Mucosa of descending colon (tissue), 3 donors: Measurements from ENCODE around the gene TRDN. TPM values are rescaled to one million over a fixed set of nuclear protein-coding genes. Genes with fewer than 3 reads are reported as not detected.
"Not testable (repeated sequence)": the region's sequence is repeated elsewhere in the genome, so short reads cannot be mapped to it uniquely, and the experiment has no call there.

Experiments used
- ATAC-seq: fragments of 200-7000 bp; cut with Tn5 transposase; one replicate; pipeline ENCODE4 v1.9.1; 2020; ENCODE audit warnings: mild to moderate bottlenecking, moderate library complexity
- DNase-seq, 3 donors: peaks; one replicate each; pipeline ENCODE4 v3.0.0-alpha.2; 2020
- H3K36me3 ChIP-seq: fragments of 200-600 bp; one replicate; pipeline ENCODE4 v1.8.0; 2021; ENCODE audit warnings: low read depth, mild to moderate bottlenecking
- H3K4me1 ChIP-seq: fragments of 200-600 bp; one replicate; pipeline ENCODE4 v1.8.0; 2021; ENCODE audit warnings: low read depth, mild to moderate bottlenecking
- H3K4me3 ChIP-seq: fragments of 200-600 bp; one replicate; pipeline ENCODE4 v1.8.0; 2021; ENCODE audit warnings: mild to moderate bottlenecking
- H3K9me3 ChIP-seq: fragments of 200-600 bp; one replicate; pipeline ENCODE4 v1.8.0; 2021; ENCODE audit warnings: mild to moderate bottlenecking
- intact Hi-C, 2 donors: fragments of 100-400 bp; cut with DNase I in 1 of 2; cut with micrococcal nuclease in 1 of 2; formaldehyde crosslinking; loops; one replicate each; pipeline versions ENCODE4 v1.11.0 to v1.11.1; 2022; cut with DNase I, micrococcal nuclease
- total RNA-seq, 3 donors: library from RNA; stranded (reverse); fragmentation: NEBNext Ultra II Directional in 2 of 3; extraction: Animal tissue kit (Norgen Biotek cat#: 25700) in 2 of 3; gene quantifications; one replicate each; pipeline versions ENCODE4 v1.2.1 to v1.2.4, GENCODE V29; 2021 to 2023
- TF ChIP-seq, protein P1 (sequence below): fragments of 200-600 bp; IDR thresholded peaks from one replicate; pipeline ENCODE4 v1.8.0; 2022; ENCODE audit warnings: antibody characterized with exemption, mild to moderate bottlenecking
- donor health status: DM: no; HTN: no; CAD: no; lungs with moderate emphysema.
- donor health status: DM: no; HTN: no; CAD: no.
- donor health status: DM: no; HTN: yes; CAD: no.

The TRDN gene
- total RNA-seq, 3 donors from 2014 or later: 0.12 to 0.51 TPM; not detected in 1

DNA sequence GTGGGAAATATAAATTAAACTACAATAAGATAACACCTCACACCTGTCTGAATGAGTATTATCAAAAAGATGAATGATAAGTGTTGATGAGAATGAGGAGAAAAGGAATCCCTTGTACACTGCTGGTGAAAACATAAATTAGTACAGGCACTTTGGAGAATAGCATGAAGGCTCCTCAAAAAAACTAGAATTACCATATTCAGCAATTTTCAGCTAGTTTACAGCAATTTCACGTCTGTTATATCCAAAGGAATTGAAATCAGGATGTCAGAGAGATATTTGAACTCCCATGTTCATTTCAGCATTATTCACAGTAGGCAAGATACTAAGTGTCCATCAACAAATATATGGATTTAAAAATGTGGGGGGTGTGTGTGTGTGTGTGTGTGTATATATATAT lies 348.1 kb downstream of the TRDN start:
- TF ChIP-seq, protein P1, sequence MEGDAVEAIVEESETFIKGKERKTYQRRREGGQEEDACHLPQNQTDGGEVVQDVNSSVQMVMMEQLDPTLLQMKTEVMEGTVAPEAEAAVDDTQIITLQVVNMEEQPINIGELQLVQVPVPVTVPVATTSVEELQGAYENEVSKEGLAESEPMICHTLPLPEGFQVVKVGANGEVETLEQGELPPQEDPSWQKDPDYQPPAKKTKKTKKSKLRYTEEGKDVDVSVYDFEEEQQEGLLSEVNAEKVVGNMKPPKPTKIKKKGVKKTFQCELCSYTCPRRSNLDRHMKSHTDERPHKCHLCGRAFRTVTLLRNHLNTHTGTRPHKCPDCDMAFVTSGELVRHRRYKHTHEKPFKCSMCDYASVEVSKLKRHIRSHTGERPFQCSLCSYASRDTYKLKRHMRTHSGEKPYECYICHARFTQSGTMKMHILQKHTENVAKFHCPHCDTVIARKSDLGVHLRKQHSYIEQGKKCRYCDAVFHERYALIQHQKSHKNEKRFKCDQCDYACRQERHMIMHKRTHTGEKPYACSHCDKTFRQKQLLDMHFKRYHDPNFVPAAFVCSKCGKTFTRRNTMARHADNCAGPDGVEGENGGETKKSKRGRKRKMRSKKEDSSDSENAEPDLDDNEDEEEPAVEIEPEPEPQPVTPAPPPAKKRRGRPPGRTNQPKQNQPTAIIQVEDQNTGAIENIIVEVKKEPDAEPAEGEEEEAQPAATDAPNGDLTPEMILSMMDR: no peak
- Histone ChIP-seq H3K9me3 (no peaks in the 10 kb centered on the region), H3K36me3 (no peaks in the 10 kb centered on the region), H3K4me1 (no peaks in the 10 kb centered on the region), H3K4me3 (no peak overlapping the region)
- intact Hi-C loops: no loop called here
- DNase-seq: no peak
- no peak for ATAC-seq

DNA sequence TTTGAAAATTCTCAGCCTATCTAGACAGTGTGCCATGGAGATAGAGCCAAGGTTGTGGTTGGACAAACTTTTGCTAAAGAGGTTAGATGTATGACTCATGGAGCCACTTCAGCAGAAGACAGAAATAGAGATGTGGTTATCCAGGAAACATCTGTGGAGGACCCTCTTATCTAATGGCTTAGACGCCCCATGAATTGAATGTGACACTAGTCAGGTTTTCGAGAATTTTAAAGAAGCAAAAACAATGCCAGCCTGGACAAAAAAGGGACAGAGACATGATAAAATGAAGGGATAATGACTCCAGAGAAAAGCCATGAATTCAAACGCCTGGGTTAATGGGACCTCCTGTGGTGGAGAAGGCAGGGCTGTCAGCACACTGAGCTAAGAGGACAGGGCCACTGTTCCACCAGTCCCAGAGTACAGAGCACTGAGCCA lies 360.2 kb downstream of the TRDN start:
- Histone ChIP-seq H3K4me3 (no peak overlapping the region), H3K9me3 (no peaks in the 10 kb centered on the region), H3K36me3 (no peaks in the 10 kb centered on the region), H3K4me1 (no peaks in the 10 kb centered on the region)
- DNase-seq (no peak), ATAC-seq (no peak)
- intact Hi-C loops: no loop called here
- TF ChIP-seq, protein P1: no peak

DNA sequence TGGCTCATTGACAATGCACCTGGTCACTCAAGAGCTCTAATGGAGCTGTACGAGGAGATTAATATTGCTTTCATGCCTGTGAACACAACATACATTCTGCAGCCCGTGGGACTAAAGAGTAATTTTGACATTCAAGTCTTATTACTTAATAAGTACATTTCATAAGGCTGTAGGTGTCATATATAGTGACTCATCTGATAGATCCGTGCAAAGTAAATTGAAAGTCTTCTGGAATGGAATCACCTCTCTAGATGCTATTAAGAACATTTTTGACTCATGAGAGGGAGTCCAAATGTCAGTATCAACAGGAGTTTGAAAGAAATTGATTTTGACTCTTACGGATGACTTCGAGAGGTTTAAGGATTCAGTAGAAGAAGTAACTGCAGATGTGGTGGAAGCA lies 372.8 kb downstream of the TRDN start:
- TF ChIP-seq, protein P1: no peak
- no peaks in the 10 kb centered on the region for H3K9me3 ChIP-seq
- no peaks in the 10 kb centered on the region for H3K4me1 ChIP-seq
- DNase-seq (no peak), ATAC-seq (no peak)
- intact Hi-C loops: no loop called here
- H3K4me3 ChIP-seq: no peak overlapping the region
- H3K36me3 ChIP-seq: no peaks in the 10 kb centered on the region

DNA sequence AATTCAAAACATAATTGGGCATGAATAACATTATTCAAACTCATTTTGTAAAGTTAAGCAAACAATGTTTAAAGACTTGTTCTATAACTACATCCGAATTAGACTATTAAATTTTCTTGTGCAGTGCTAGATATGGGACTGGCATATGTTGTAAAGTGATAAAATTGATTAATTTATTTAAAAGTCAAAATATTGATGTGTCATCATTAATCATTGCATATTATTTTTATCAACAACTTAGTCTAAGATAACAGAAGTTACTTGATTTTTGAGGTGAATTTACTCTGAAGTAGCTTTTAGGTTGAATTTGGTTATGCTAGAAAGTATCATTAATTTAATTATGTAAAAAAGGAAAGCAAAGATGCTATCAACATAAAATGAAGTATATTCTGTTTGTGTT lies 396.1 kb downstream of the TRDN start:
- ATAC-seq (no peak), DNase-seq (no peak)
- TF ChIP-seq, protein P1: no peak
- no peaks in the 10 kb centered on the region for H3K4me1 ChIP-seq
- H3K4me3 ChIP-seq: no peak overlapping the region
- H3K9me3 ChIP-seq: no peaks in the 10 kb centered on the region
- intact Hi-C loops: no loop called here
- H3K36me3 ChIP-seq: no peaks in the 10 kb centered on the region

DNA sequence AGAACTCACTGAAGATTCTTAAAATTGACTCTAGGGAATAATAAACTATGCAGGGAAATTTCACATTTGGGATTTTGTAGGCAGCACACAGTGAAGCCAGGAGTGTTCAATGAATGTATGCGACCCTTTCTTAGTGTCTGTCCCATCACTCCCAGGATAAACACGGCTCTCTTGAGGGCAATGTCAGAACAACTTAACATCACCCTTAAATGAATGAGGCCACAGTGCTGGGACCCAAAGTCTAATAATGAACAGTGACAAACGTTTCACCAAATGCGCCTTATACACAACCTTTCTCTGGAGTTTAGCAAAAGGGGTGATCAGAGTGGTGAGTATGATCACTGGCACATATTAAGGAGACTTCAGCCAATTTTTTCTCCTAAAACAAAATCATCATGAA lies 403.4 kb downstream of the TRDN start:
- TF ChIP-seq, protein P1: no peak
- Histone ChIP-seq H3K9me3 (no peaks in the 10 kb centered on the region), H3K4me1 (no peaks in the 10 kb centered on the region), H3K4me3 (no peak overlapping the region), H3K36me3 (no peaks in the 10 kb centered on the region)
- DNase-seq: no peak
- intact Hi-C loops: no loop called here
- no peak for ATAC-seq

DNA sequence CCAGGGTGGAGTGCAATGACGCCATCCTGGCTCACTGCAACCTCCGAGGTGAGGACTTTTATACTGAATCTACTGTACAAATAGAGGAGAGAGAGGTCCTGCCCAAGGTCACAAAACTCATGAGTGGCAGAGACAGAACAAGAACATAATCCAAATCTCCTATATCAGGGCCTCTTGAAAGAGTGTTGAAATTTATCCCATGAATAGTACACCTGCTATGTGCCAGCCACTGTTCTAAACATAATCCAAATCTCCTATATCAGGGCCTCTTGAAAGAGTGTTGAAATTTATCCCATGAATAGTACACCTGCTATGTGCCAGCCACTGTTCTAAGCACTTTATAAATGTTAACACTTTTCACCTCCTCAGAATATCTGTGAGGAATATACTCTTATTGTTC lies 409.0 kb downstream of the TRDN start:
- ATAC-seq, H3K36me3 ChIP-seq, intact Hi-C loops, H3K9me3 ChIP-seq, H3K4me1 ChIP-seq, H3K4me3 ChIP-seq, DNase-seq: not testable (repeated sequence)
